ENCODE data around the gene TAS2R40. TPM values are rescaled to one million over a fixed set of nuclear protein-coding genes. Genes with fewer than 3 reads are reported as not detected.

Gene TAS2R40
- total RNA-seq, 4 donors from 2014 or later, result not detected

DNA sequence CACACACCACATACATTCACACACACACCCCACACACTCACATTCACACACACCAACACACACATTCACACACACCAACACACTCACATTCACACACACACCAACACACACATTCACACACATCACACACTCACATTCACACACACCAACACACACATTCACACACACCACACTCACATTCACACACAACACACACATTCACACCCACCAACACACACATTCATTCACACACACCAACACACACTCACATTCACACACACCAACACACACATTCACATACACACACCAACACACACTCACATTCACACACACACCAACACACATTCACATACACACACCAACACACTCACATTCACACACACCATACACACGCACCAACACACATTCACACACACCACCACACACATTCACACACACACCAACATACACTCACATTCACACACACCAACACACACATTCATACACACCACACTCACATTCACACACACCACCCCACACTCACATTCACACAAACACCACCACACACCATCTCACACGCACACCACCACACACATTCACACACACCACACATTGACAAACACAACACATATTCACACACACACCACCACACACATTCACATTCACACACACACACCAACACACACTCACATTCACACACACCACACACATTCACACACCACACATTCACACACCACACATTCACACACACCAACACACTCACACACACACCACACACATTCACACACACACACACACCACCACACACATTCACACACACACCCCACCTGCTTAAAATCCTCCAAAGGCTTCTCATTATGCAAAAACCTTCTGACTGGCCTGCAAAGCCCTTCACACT, 9.0 kb downstream of the TAS2R40 start:
- ATAC-seq, result no peak
- no peaks in the 10 kb centered on the region for H3K36me3 ChIP-seq
- no peak overlapping the region for H3K4me3 ChIP-seq
- WGBS, 2 donors (ENCODE audit: low coverage in 1 of 2), result 95 to 100% methylated on average over 2 of the region's 2 CpGs
- TF ChIP-seq CTCF (IDR thresholded peaks at IDR 0.05) (no peak), POLR2A (IDR thresholded peaks at IDR 0.05) (no peak), EP300 (IDR thresholded peaks at IDR 0.05) (no peak), POLR2AphosphoS5 (IDR thresholded peaks at IDR 0.05) (no peak)
- H3K9me3 ChIP-seq, result peaks cover 0 to 8% (median 0%) of the 10 kb centered on the region in 3 donors
- no peak overlapping the region for H3K27ac ChIP-seq
- H3K4me1 ChIP-seq, result peaks cover 0 to 11% (median 6%) of the 10 kb centered on the region in 3 donors
- H3K27me3 ChIP-seq, result no peaks in the 10 kb centered on the region

DNA sequence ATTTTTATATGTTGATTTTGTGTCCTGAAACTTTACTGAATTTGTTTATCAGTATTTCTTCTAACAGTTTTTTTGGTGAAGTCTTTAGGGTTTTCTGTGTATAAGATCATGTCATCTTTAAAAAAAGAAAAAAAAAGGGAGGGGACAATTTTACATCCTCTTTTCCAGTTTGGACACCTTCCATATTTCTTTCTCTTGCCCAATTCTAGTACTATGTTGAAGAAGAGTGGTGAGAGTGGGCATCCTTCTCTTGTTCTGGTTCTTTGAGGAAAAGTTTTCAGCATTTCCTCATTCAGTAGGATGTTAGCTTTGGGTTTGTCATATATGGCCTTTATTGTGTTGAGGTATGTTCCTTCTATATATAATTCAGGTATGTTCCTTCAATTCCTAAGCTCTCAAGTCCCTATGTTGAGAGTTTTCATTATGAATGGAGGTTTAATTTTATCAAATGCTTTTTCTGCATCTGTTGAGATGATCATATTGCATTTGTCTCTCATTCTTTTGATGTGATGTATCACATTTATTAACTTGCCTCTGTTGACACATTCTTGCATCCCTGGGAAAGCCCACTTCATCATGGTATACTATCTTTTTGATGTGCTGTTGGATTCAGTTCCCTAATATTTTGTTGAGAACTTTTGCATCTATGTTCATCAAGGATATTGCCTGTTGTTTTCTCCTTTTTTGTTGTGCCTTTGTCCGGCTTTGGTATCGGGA, 12.1 kb downstream of the TAS2R40 start:
- no peaks in the 10 kb centered on the region for H3K4me1 ChIP-seq
- H3K4me3 ChIP-seq, result no peak overlapping the region
- 87 to 90% methylated on average over 2 of the region's 2 CpGs for WGBS, 2 donors (ENCODE audit: low coverage in 1 of 2)

DNA sequence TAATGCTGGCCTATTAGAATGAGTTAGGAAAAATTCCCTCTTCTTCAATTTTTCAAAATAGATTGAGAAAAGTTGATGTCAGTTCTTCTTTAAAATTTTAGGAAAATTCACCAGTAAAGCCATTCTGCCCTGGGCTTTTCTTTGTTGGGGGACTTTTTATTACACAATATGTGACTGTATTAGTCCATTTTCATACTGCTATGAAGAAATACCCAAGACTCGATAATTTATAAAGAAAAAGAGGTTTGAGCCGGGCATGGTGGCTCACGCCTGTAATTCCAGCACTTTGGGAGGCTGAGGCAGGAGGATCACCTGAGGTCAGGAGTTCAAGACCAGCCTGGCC, 12.7 kb downstream of the TAS2R40 start:
- no peak for ATAC-seq
- Histone ChIP-seq H3K4me1 (no peaks in the 10 kb centered on the region), H3K9me3 (peaks cover 0 to 26% (median 0%) of the 10 kb centered on the region in 3 donors), H3K27ac (no peak overlapping the region), H3K4me3 (no peak overlapping the region), H3K27me3 (no peaks in the 10 kb centered on the region), H3K36me3 (no peaks in the 10 kb centered on the region)
- WGBS, 2 donors (ENCODE audit: low coverage in 1 of 2), result 90% methylated on average over 3 of the region's 3 CpGs; no CpG with 5 or more reads in 1 of the 2 donors
- TF ChIP-seq POLR2A (IDR thresholded peaks at IDR 0.05) (no peak), EP300 (IDR thresholded peaks at IDR 0.05) (no peak), CTCF (IDR thresholded peaks at IDR 0.05) (no peak)

More for the DNA sequence above, 12.1 kb downstream of the TAS2R40 start:
- Histone ChIP-seq H3K27me3 (no peaks in the 10 kb centered on the region), H3K9me3 (peaks cover 0 to 26% (median 0%) of the 10 kb centered on the region in 3 donors), H3K27ac (no peak overlapping the region), H3K36me3 (no peaks in the 10 kb centered on the region)
- no peak for TF ChIP-seq EP300 (IDR thresholded peaks at IDR 0.05)
- no peak for TF ChIP-seq POLR2A (IDR thresholded peaks at IDR 0.05)
- TF ChIP-seq POLR2AphosphoS5 (IDR thresholded peaks at IDR 0.05), result no peak
- no peak for TF ChIP-seq CTCF (IDR thresholded peaks at IDR 0.05)
- no peak for ATAC-seq

- ATAC-seq, result no peak
- no peak for TF ChIP-seq POLR2AphosphoS5 (IDR thresholded peaks at IDR 0.05)
- no peak for TF ChIP-seq CTCF (IDR thresholded peaks at IDR 0.05)
- TF ChIP-seq POLR2A (IDR thresholded peaks at IDR 0.05), result no peak
- TF ChIP-seq EP300 (IDR thresholded peaks at IDR 0.05), result no peak
- H3K27me3 ChIP-seq, result no peaks in the 10 kb centered on the region
- H3K4me3 ChIP-seq, result no peak overlapping the region
- peaks cover 0 to 26% (median 0%) of the 10 kb centered on the region in 3 donors for H3K9me3 ChIP-seq
- no peak overlapping the region for H3K27ac ChIP-seq
- 18 to 50% methylated on average over 1 of the region's 1 CpG for WGBS, 2 donors (ENCODE audit: low coverage in 1 of 2)
- H3K36me3 ChIP-seq, result no peaks in the 10 kb centered on the region
- H3K4me1 ChIP-seq, result no peaks in the 10 kb centered on the region
Observed at GRCh38 chr7:143235561-143235960, 13.7 kb downstream of the TAS2R40 start.

Data from gastroesophageal sphincter (tissue), 4 donors.